Breast epithelium (tissue), 4 donors: ENCODE results near the gene PDK2. TPM values are rescaled to one million over a fixed set of nuclear protein-coding genes. Genes with fewer than 3 reads are reported as not detected.

ENCODE experiments used
- DNase-seq, 2 donors: peaks; one replicate each; pipeline ENCODE4 v3.0.0-alpha.2; 2019; ENCODE audit warnings: low spot score in 2 of 2
- H3K27ac ChIP-seq, 2 donors: fragments of 200-600 bp; sonication (generic) in 1 of 2; one replicate each; pipeline ENCODE4 v1.5.1; 2016 to 2019; ENCODE audit warnings: mild to moderate bottlenecking in 1 of 2
- H3K27me3 ChIP-seq, 2 donors: fragments of 200-600 bp; sonication (generic) in 1 of 2; one replicate each; pipeline versions ENCODE4 v1.5.1 to v1.6.0; 2017 to 2019; ENCODE audit warnings: control low read depth in 1 of 2, mild to moderate bottlenecking in 1 of 2
- H3K36me3 ChIP-seq: fragments of 200-600 bp; one replicate; pipeline ENCODE4 v1.5.1; 2019
- H3K4me1 ChIP-seq, 2 donors: fragments of 200-600 bp; sonication (generic); one replicate each; pipeline ENCODE4 v1.5.1; 2016 to 2019; ENCODE audit warnings: control low read depth in 1 of 2
- H3K4me3 ChIP-seq, 3 donors: fragments of 200-600 bp; sonication (generic); 1 replicate in 2 of 3; 2 replicates in 1 of 3; pipeline ENCODE4 v1.5.1; 2016 to 2019; ENCODE audit warnings: mild to moderate bottlenecking in 3 of 3, moderate library complexity in 2 of 3
- H3K9me3 ChIP-seq, 2 donors: fragments of 200-600 bp; sonication (generic) in 1 of 2; one replicate each; pipeline ENCODE4 v1.5.1; 2016 to 2019; ENCODE audit warnings: control low read depth in 1 of 2
- POLR2A ChIP-seq: fragments of 450-650 bp; IDR thresholded peaks from one replicate; pipeline ENCODE4 v1.6.1; 2016; ENCODE audit warnings: antibody characterized with exemption, mild to moderate bottlenecking, moderate library complexity
- POLR2AphosphoS5 ChIP-seq, 3 donors: sonication (generic); formaldehyde crosslinking; IDR thresholded peaks; one replicate each; pipeline ENCODE4 v1.6.1; 2017; ENCODE audit warnings: antibody characterized with exemption in 3 of 3
- intact Hi-C: fragments of 100-400 bp; cut with DNase I; formaldehyde crosslinking; loops from one replicate; pipeline ENCODE4 v1.15.1; 2023; ENCODE audit warnings: low total_unique reads
- total RNA-seq, 3 donors: library from RNA; depleted of rRNA; stranded (reverse); fragments of >200 nt; gene quantifications; one replicate each; pipeline ENCODE4 v1.1.0, GENCODE V29; 2016
- TF ChIP-seq, protein P1 (sequence below), 3 donors: fragments of 450-650 bp; IDR thresholded peaks; one replicate each; pipeline ENCODE4 v1.5.1; 2016 to 2017; ENCODE audit warnings: antibody characterized with exemption in 3 of 3, mild to moderate bottlenecking in 3 of 3, moderate library complexity in 3 of 3

Gene PDK2
- total RNA-seq, 3 donors from 2014 or later, result 28.2 to 53.4 (median 30.5) TPM

GRCh38 chr17:50107790-50108414, 12.8 kb downstream of the PDK2 start:
- Histone ChIP-seq H3K4me3 (no peak overlapping the region), H3K27me3 (no peaks in the 10 kb centered on the region), H3K9me3 (no peaks in the 10 kb centered on the region), H3K36me3 (no peaks in the 10 kb centered on the region), H3K4me1 (peaks cover 0 to 10% of the 10 kb centered on the region in 2 donors), H3K27ac (no peak overlapping the region)
- TF ChIP-seq POLR2A, result no peak
- TF ChIP-seq POLR2AphosphoS5 (IDR thresholded peaks at IDR 0.05), result no peak
- TF ChIP-seq, protein P1, sequence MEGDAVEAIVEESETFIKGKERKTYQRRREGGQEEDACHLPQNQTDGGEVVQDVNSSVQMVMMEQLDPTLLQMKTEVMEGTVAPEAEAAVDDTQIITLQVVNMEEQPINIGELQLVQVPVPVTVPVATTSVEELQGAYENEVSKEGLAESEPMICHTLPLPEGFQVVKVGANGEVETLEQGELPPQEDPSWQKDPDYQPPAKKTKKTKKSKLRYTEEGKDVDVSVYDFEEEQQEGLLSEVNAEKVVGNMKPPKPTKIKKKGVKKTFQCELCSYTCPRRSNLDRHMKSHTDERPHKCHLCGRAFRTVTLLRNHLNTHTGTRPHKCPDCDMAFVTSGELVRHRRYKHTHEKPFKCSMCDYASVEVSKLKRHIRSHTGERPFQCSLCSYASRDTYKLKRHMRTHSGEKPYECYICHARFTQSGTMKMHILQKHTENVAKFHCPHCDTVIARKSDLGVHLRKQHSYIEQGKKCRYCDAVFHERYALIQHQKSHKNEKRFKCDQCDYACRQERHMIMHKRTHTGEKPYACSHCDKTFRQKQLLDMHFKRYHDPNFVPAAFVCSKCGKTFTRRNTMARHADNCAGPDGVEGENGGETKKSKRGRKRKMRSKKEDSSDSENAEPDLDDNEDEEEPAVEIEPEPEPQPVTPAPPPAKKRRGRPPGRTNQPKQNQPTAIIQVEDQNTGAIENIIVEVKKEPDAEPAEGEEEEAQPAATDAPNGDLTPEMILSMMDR (IDR thresholded peaks at IDR 0.05), result no peak
- intact Hi-C loops, result no loop called here
- no peak for DNase-seq

DNA sequence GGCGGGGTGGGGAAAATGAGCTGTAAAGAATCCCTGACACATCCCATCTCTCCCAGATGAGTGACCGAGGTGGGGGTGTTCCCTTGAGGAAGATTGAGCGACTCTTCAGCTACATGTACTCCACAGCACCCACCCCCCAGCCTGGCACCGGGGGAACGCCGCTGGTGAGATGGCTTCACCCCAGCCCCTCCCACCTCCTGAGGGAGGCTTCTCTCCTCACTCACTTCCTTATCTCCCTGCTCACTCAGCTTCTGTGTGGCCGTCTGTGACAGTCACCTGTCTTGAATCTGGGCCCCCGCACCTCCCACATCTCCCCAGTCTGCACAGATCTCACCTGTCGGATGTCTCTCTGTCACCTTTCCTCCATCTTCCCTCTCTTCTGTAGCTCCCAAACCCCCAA, 13.4 kb downstream of the PDK2 start:
- Histone ChIP-seq H3K9me3 (no peaks in the 10 kb centered on the region), H3K4me3 (no peak overlapping the region), H3K27ac (no peak overlapping the region), H3K4me1 (peaks cover 0 to 10% of the 10 kb centered on the region in 2 donors), H3K36me3 (no peaks in the 10 kb centered on the region), H3K27me3 (no peaks in the 10 kb centered on the region)
- TF ChIP-seq POLR2AphosphoS5 (IDR thresholded peaks at IDR 0.05) (no peak), POLR2A (no peak)
- TF ChIP-seq, protein P1 (IDR thresholded peaks at IDR 0.05), result no peak
- DNase-seq, result no peak
- intact Hi-C loops, result no loop called here

DNA sequence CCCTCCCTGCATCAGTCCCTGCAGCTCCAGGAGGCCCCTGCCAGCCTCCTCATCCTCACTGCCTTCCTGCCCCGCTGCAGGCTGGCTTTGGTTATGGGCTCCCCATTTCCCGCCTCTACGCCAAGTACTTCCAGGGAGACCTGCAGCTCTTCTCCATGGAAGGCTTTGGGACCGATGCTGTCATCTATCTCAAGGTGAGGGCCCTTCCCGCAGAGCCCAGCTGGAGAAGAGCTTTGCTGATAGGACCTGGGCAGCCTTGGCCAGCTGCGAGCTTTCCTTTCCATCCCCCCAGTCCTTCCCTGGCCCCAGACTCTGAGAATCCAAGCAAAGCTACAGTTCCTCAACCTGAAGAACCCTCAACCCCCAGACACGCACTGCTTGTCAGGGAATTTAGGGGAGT, 14.1 kb downstream of the PDK2 start:
- H3K27me3 ChIP-seq, result no peaks in the 10 kb centered on the region
- intact Hi-C loops, result no loop called here
- no peak overlapping the region for H3K4me3 ChIP-seq
- TF ChIP-seq POLR2A, result no peak
- TF ChIP-seq, protein P1 (IDR thresholded peaks at IDR 0.05), result no peak
- no peak for TF ChIP-seq POLR2AphosphoS5 (IDR thresholded peaks at IDR 0.05)
- no peaks in the 10 kb centered on the region for H3K9me3 ChIP-seq
- H3K27ac ChIP-seq, result no peak overlapping the region
- peaks cover 0 to 10% of the 10 kb centered on the region in 2 donors for H3K4me1 ChIP-seq
- DNase-seq, result no peak
- no peaks in the 10 kb centered on the region for H3K36me3 ChIP-seq

GRCh38 chr17:50109785-50110184, 14.6 kb downstream of the PDK2 start:
- Histone ChIP-seq H3K4me3 (no peak overlapping the region), H3K27me3 (no peaks in the 10 kb centered on the region), H3K36me3 (no peaks in the 10 kb centered on the region), H3K27ac (peak overlapping the region in 1 of 2 donors; percentile 93), H3K9me3 (no peaks in the 10 kb centered on the region), H3K4me1 (peaks cover 0 to 10% of the 10 kb centered on the region in 2 donors)
- TF ChIP-seq, protein P1 (IDR thresholded peaks at IDR 0.05), result no peak
- no peak for TF ChIP-seq POLR2A
- no peak for TF ChIP-seq POLR2AphosphoS5 (IDR thresholded peaks at IDR 0.05)
- intact Hi-C loops, result no loop called here
- DNase-seq, result no peak

DNA sequence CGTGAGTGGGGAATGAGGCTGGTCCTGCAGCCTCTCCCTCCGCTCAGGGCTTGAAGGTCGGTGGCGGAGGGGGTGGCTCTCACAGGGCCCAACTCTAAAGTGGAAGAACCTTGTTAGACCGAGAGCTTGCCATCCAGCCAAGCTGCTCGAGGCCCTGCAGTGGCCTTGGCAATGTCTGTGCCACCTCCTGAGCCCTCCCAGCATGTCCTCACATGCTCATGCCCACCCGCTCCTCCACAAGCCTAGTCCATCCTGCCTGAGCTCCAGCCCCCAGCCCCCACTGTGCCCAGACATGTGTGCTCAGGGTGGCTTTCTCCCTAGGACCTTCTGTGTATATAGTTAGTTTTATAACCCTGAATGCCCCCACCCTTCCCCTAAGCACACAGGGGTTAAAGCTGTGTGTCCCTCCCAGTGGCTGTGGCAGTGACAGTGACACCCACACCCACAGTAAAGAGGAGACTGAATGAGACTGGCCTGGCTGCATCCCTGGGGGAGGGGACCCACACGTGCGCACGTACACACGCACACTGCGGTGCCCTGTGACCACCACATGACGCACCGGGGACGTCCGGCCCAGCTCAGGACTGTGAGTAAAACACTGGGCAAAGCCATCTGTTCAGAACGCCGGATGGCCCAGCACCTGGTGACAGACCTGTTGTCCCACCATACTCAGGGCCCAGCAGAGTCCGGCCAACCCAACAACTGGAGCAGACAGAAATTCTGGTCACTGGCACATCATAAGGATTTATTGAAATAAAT, 15.6 kb downstream of the PDK2 start:
- intact Hi-C loops, result no loop called here
- no peaks in the 10 kb centered on the region for H3K36me3 ChIP-seq
- no peak for DNase-seq
- H3K9me3 ChIP-seq, result no peaks in the 10 kb centered on the region
- peaks cover 0 to 10% of the 10 kb centered on the region in 2 donors for H3K4me1 ChIP-seq
- no peak overlapping the region for H3K4me3 ChIP-seq
- TF ChIP-seq POLR2AphosphoS5 (IDR thresholded peaks at IDR 0.05), result peak in 1 of 3 donors; percentile 23
- TF ChIP-seq, protein P1 (IDR thresholded peaks at IDR 0.05), result no peak
- no peaks in the 10 kb centered on the region for H3K27me3 ChIP-seq
- peak overlapping the region; percentile 78 to 93 for H3K27ac ChIP-seq
